ENCODE results near the gene STX7.

DNA sequence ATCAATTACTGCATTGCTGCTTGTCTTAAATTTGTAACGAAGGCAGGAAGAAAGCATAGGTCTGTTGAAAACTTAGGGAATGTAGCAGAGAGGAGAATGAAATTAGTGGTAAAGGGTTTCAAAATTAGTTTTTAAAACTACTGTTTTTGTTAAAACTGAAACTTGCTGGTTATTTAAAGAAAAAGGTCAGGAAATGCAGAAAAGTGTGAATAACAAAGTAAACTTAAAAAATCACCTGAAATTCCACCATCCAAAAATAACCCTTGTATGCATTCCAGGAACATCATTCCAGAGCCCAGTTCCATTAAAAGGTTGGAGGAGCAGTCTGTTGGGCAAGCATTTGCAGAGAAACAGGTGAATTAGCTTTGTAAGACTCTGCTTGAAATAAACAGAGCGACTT lies 108.6 kb downstream of the STX7 start:
- TF ChIP-seq POLR2AphosphoS5 (IDR thresholded peaks at IDR 0.05; ENCODE audit: low read depth, low read length) (no peak), CEBPB (IDR thresholded peaks at IDR 0.05; ENCODE audit: low read depth) (no peak), POLR2A (IDR thresholded peaks at IDR 0.05; ENCODE audit: borderline replicate concordance, extremely low read depth, insufficient read depth, insufficient read length) (no peak), EZH2 (IDR thresholded peaks at IDR 0.05) (no peak), CTCF (IDR thresholded peaks at IDR 0.05 in 2 of 3, conservative IDR thresholded peaks at IDR 0.05 in 1 of 3; ENCODE audit: borderline replicate concordance in 1 of 3, insufficient read depth in 1 of 3, low read depth in 2 of 3, low read length in 2 of 3) (no peak), RAD21 (IDR thresholded peaks at IDR 0.05; ENCODE audit: low read depth) (no peak), JUND (IDR thresholded peaks at IDR 0.05) (no peak)
